GM21390 (cell line): ENCODE data around the gene MIGA2.
"Not testable (repeated sequence)": the region's sequence is repeated elsewhere in the genome, so short reads cannot be mapped to it uniquely, and the experiment has no call there.

ENCODE experiments used
- ATAC-seq: cut with Tn5 transposase; IDR thresholded peaks from one replicate; pipeline ENCODE4 v1.9.1; 2021; ENCODE audit not compliant: unreplicated experiment

Gene MIGA2

GRCh38 chr9:129036241-129036922 lies at the start of gene MIGA2:
Gene MIGA2 (plus strand): TSS chr9:129036626. CDS start chr9:129040595, 3,969 bp downstream.
- peak; percentile 92 for ATAC-seq

- ATAC-seq: no peak
Observed at GRCh38 chr9:128986671-128987070, 49.8 kb upstream of the MIGA2 start.

- no peak for ATAC-seq
Observed at GRCh38 chr9:128987805-128988204, 48.6 kb upstream of the MIGA2 start.

- ATAC-seq: no peak
Observed at GRCh38 chr9:128992995-128993394, 43.4 kb upstream of the MIGA2 start.

GRCh38 chr9:128995791-128996190 lies 40.6 kb upstream of the MIGA2 start:
- ATAC-seq: no peak

- ATAC-seq: no peak
Observed at GRCh38 chr9:128998462-128998861, 38.0 kb upstream of the MIGA2 start.

GRCh38 chr9:128999581-129000206 lies 36.7 kb upstream of the MIGA2 start:
- ATAC-seq: no peak

- ATAC-seq: no peak
Observed at GRCh38 chr9:129001504-129002325, 34.7 kb upstream of the MIGA2 start.

- ATAC-seq: no peak
Observed at GRCh38 chr9:129002992-129003391, 33.4 kb upstream of the MIGA2 start.

GRCh38 chr9:129004173-129004572 lies 32.3 kb upstream of the MIGA2 start:
- not testable (repeated sequence) for ATAC-seq

- ATAC-seq: no peak
Observed at GRCh38 chr9:129005336-129005997, 31.0 kb upstream of the MIGA2 start.

GRCh38 chr9:129006328-129007034 lies 29.9 kb upstream of the MIGA2 start:
- ATAC-seq: no peak

GRCh38 chr9:129007035-129007765 lies 29.2 kb upstream of the MIGA2 start:
- ATAC-seq: no peak

- ATAC-seq: no peak
Observed at GRCh38 chr9:129007766-129008468, 28.5 kb upstream of the MIGA2 start.

- ATAC-seq: no peak
Observed at GRCh38 chr9:129008469-129008965, 27.9 kb upstream of the MIGA2 start.

- ATAC-seq: no peak
Observed at GRCh38 chr9:129008986-129009583, 27.3 kb upstream of the MIGA2 start.

- ATAC-seq: no peak
Observed at GRCh38 chr9:129009584-129010141, 26.8 kb upstream of the MIGA2 start.

- no peak for ATAC-seq
Observed at GRCh38 chr9:129010267-129010975, 26.0 kb upstream of the MIGA2 start.
